ENCODE results near the gene BTBD17.

The BTBD17 gene

GRCh38 chr17:74329378-74329777 is 32.3 kb downstream of the BTBD17 start:
- TF ChIP-seq POLR2A (IDR thresholded peaks at IDR 0.05; ENCODE audit: extremely low read depth, insufficient read length) (no peak), MAX (IDR thresholded peaks at IDR 0.05; ENCODE audit: low read depth, low read length) (no peak), MYC (IDR thresholded peaks at IDR 0.05; ENCODE audit: low read depth, low read length) (no peak), CTCF (IDR thresholded peaks at IDR 0.05; ENCODE audit: low read depth, low read length) (no peak)
- no peak overlapping the region for H3K4me3 ChIP-seq (ENCODE audit: low read depth, low read length)
- no peak for DNase-seq (ENCODE audit: low read depth)

- TF ChIP-seq CTCF (IDR thresholded peaks at IDR 0.05; ENCODE audit: low read depth, low read length), result no peak
- no peak for TF ChIP-seq MAX (IDR thresholded peaks at IDR 0.05; ENCODE audit: low read depth, low read length)
- TF ChIP-seq POLR2A (IDR thresholded peaks at IDR 0.05; ENCODE audit: extremely low read depth, insufficient read length), result no peak
- TF ChIP-seq MYC (IDR thresholded peaks at IDR 0.05; ENCODE audit: low read depth, low read length), result no peak
- DNase-seq (ENCODE audit: low read depth), result no peak
These were observed 33.2 kb downstream of the BTBD17 start for GRCh38 chr17:74328487-74328886.

GRCh38 chr17:74326506-74326905 is 35.2 kb downstream of the BTBD17 start:
- TF ChIP-seq MYC (IDR thresholded peaks at IDR 0.05; ENCODE audit: low read depth, low read length), result no peak
- no peak for TF ChIP-seq CTCF (IDR thresholded peaks at IDR 0.05; ENCODE audit: low read depth, low read length)
- no peak for TF ChIP-seq MAX (IDR thresholded peaks at IDR 0.05; ENCODE audit: low read depth, low read length)
- no peak for TF ChIP-seq POLR2A (IDR thresholded peaks at IDR 0.05; ENCODE audit: extremely low read depth, insufficient read length)
- no peak for DNase-seq (ENCODE audit: low read depth)
- H3K4me3 ChIP-seq (ENCODE audit: low read depth, low read length), result no peak overlapping the region

More at GRCh38 chr17:74328487-74328886, 33.2 kb downstream of the BTBD17 start:
- H3K4me3 ChIP-seq (ENCODE audit: low read depth, low read length), result no peak overlapping the region

- H3K4me3 ChIP-seq (ENCODE audit: low read depth, low read length), result no peak within 1 kb of the TSS
- no peak for DNase-seq (ENCODE audit: low read depth)
- TF ChIP-seq MAX (IDR thresholded peaks at IDR 0.05; ENCODE audit: low read depth, low read length) (no peak), CTCF (IDR thresholded peaks at IDR 0.05; ENCODE audit: low read depth, low read length) (no peak), MYC (IDR thresholded peaks at IDR 0.05; ENCODE audit: low read depth, low read length) (no peak), POLR2A (IDR thresholded peaks at IDR 0.05; ENCODE audit: extremely low read depth, insufficient read length) (no peak)
These were observed 35.8 kb downstream of the BTBD17 start, which contains the start of gene KIF19 for GRCh38 chr17:74325743-74326379. KIF19 (plus strand) TSS chr17:74326226; CDS start chr17:74326350, 124 bp downstream.

- TF ChIP-seq CTCF (IDR thresholded peaks at IDR 0.05; ENCODE audit: low read depth, low read length) (no peak), MAX (IDR thresholded peaks at IDR 0.05; ENCODE audit: low read depth, low read length) (no peak), POLR2A (IDR thresholded peaks at IDR 0.05; ENCODE audit: extremely low read depth, insufficient read length) (no peak), MYC (IDR thresholded peaks at IDR 0.05; ENCODE audit: low read depth, low read length) (no peak)
- H3K4me3 ChIP-seq (ENCODE audit: low read depth, low read length), result no peak overlapping the region
- DNase-seq (ENCODE audit: low read depth), result no peak
These were observed 36.3 kb downstream of the BTBD17 start for GRCh38 chr17:74325376-74325742.

Measured in NB4 (cell line).